ENCODE results near the gene PFN2. TPM values are rescaled to one million over a fixed set of nuclear protein-coding genes. Genes with fewer than 3 reads are reported as not detected.
"Not testable (repeated sequence)": the region's sequence is repeated elsewhere in the genome, so short reads cannot be mapped to it uniquely, and the experiment has no call there.

The PFN2 gene
- polyA plus RNA-seq, 1 experiment, result 195 TPM

GRCh38 chr3:149990423-149990948 is 19.8 kb upstream of the PFN2 start:
- CTCF ChIA-PET, result interaction anchor here (0.5 kb wide), 1 partner anchor 635 kb away, joined by 3 read pairs; no protein-coding TSS in a partner anchor
- Histone ChIP-seq H3K4me3 (ENCODE audit: low read depth, low read length) (no peak overlapping the region), H3K36me3 (ENCODE audit: control insufficient read depth, insufficient read depth, low read length) (no peaks in the 10 kb centered on the region), H3K27me3 (ENCODE audit: control insufficient read depth, insufficient read depth, low read length) (no peaks in the 10 kb centered on the region)
- POLR2A ChIA-PET, result no interaction called here
- TF ChIP-seq CTCF (IDR thresholded peaks at IDR 0.05; ENCODE audit: insufficient read depth, low read depth, low read length), result no peak
- DNase-seq (ENCODE audit: low read depth), result no peak

GRCh38 chr3:149989307-149989706 is 18.6 kb upstream of the PFN2 start:
- no peaks in the 10 kb centered on the region for H3K27me3 ChIP-seq (ENCODE audit: control insufficient read depth, insufficient read depth, low read length)
- ChIA-PET CTCF (interaction anchor here (0.6 to 1.3 kb wide), 3 partner anchors 11 to 194 kb away, joined by 3 to 4 read pairs (median 3); no protein-coding TSS in a partner anchor), POLR2A (no interaction called here)
- no peaks in the 10 kb centered on the region for H3K36me3 ChIP-seq (ENCODE audit: control insufficient read depth, insufficient read depth, low read length)
- no peak for TF ChIP-seq CTCF (IDR thresholded peaks at IDR 0.05; ENCODE audit: insufficient read depth, low read depth, low read length)
- no peak for DNase-seq (ENCODE audit: low read depth)
- H3K4me3 ChIP-seq (ENCODE audit: low read depth, low read length), result no peak overlapping the region

GRCh38 chr3:149983628-149984027 is 12.9 kb upstream of the PFN2 start:
- Histone ChIP-seq H3K36me3 (ENCODE audit: control insufficient read depth, insufficient read depth, low read length) (no peaks in the 10 kb centered on the region), H3K27me3 (ENCODE audit: control insufficient read depth, insufficient read depth, low read length) (no peaks in the 10 kb centered on the region), H3K4me3 (ENCODE audit: low read depth, low read length) (no peak overlapping the region)
- no peak for TF ChIP-seq CTCF (IDR thresholded peaks at IDR 0.05; ENCODE audit: insufficient read depth, low read depth, low read length)
- DNase-seq (ENCODE audit: low read depth), result no peak
- POLR2A ChIA-PET, result no interaction called here
- CTCF ChIA-PET, result interaction anchor here (0.8 kb wide), 1 partner anchor 17 kb away, joined by 3 read pairs; no protein-coding TSS in a partner anchor

GRCh38 chr3:149983053-149983452 is 12.4 kb upstream of the PFN2 start:
- POLR2A ChIA-PET; H3K4me3 ChIP-seq (ENCODE audit: low read depth, low read length); CTCF ChIA-PET; H3K27me3 ChIP-seq (ENCODE audit: control insufficient read depth, insufficient read depth, low read length); DNase-seq (ENCODE audit: low read depth); H3K36me3 ChIP-seq (ENCODE audit: control insufficient read depth, insufficient read depth, low read length): not testable (repeated sequence)

GRCh38 chr3:149981979-149982378 is 11.3 kb upstream of the PFN2 start:
- CTCF ChIA-PET; POLR2A ChIA-PET; H3K4me3 ChIP-seq (ENCODE audit: low read depth, low read length); DNase-seq (ENCODE audit: low read depth); H3K36me3 ChIP-seq (ENCODE audit: control insufficient read depth, insufficient read depth, low read length); H3K27me3 ChIP-seq (ENCODE audit: control insufficient read depth, insufficient read depth, low read length): not testable (repeated sequence)

GRCh38 chr3:149977386-149977785 is 6.7 kb upstream of the PFN2 start:
- no peaks in the 10 kb centered on the region for H3K27me3 ChIP-seq (ENCODE audit: control insufficient read depth, insufficient read depth, low read length)
- H3K4me3 ChIP-seq (ENCODE audit: low read depth, low read length), result no peak overlapping the region
- H3K36me3 ChIP-seq (ENCODE audit: control insufficient read depth, insufficient read depth, low read length), result no peaks in the 10 kb centered on the region
- no peak for TF ChIP-seq CTCF (IDR thresholded peaks at IDR 0.05; ENCODE audit: insufficient read depth, low read depth, low read length)
- ChIA-PET POLR2A (no interaction called here), CTCF (no interaction called here)
- DNase-seq (ENCODE audit: low read depth), result no peak
